PC-3 (cell line): ENCODE data around the gene MYH7. TPM values are rescaled to one million over a fixed set of nuclear protein-coding genes. Genes with fewer than 3 reads are reported as not detected.

Source experiments
- ATAC-seq: fragments of 200-7000 bp; cut with Tn5 transposase; 2 replicates; pipeline ENCODE4 v1.9.1; 2020; ENCODE audit warnings: mild to moderate bottlenecking, moderate library complexity
- BruUV-seq: library from RNA; stranded (reverse); fragments of 400-500 nt; replicated peaks from 2 replicates; lab custom pipeline; 2021; lab: Mats Ljungman, UMichigan
- CTCF ChIA-PET: fragments of 300-600 bp; sonication (Branson Sonifier 250); formaldehyde crosslinking; loops from one replicate; lab custom pipeline; 2022; ENCODE audit warnings: antibody characterized with exemption; lab: Charles Lee
- POLR2A ChIA-PET: fragments of 300-600 bp; sonication (Branson Sonifier 250); formaldehyde crosslinking; loops from one replicate; lab custom pipeline; 2022; ENCODE audit warnings: antibody characterized with exemption; ENCODE audit not compliant: unreplicated experiment; lab: Charles Lee
- DNase-seq: peaks from one replicate; pipeline ENCODE4 v3.0.0-alpha.2; 2015
- H2AFZ ChIP-seq: fragments of 300-600 bp; sonication (generic); 2 replicates; pipeline ENCODE4 v1.6.0; 2016; ENCODE audit warnings: antibody characterized with exemption, low read length
- H3F3A ChIP-seq: fragments of 300-600 bp; sonication (generic); one replicate; pipeline ENCODE4 v1.6.0; 2017; ENCODE audit warnings: antibody characterized with exemption, low read length, control low read depth, mild to moderate bottlenecking; ENCODE audit not compliant: unreplicated experiment
- H3K27ac ChIP-seq: fragments of 300-600 bp; sonication (generic); 2 replicates; pipeline ENCODE4 v1.5.1; 2016; ENCODE audit warnings: mild to moderate bottlenecking, low read length
- H3K27me3 ChIP-seq: fragments of 300-600 bp; sonication (generic); 2 replicates; pipeline ENCODE4 v1.6.1; 2016; ENCODE audit warnings: low read length, mixed read lengths
- H3K36me3 ChIP-seq: fragments of 300-600 bp; sonication (generic); 2 replicates; pipeline ENCODE4 v1.6.1; 2016; ENCODE audit warnings: low read depth, mixed run types, low read length, mixed read lengths
- H3K4me1 ChIP-seq: fragments of 300-600 bp; sonication (generic); 2 replicates; pipeline ENCODE4 v1.5.1; 2016; ENCODE audit warnings: low read length; ENCODE audit not compliant: insufficient read depth
- H3K4me2 ChIP-seq: fragments of 300-600 bp; sonication (generic); 2 replicates; pipeline ENCODE4 v1.6.0; 2016; ENCODE audit warnings: low read length
- H3K4me3 ChIP-seq: fragments of 300-600 bp; sonication (generic); 2 replicates; pipeline ENCODE4 v1.5.1; 2016; ENCODE audit warnings: mild to moderate bottlenecking, low read length, mixed read lengths
- H3K79me2 ChIP-seq: fragments of 300-600 bp; sonication (generic); 2 replicates; pipeline ENCODE4 v1.6.1; 2017; ENCODE audit warnings: low read length, mixed read lengths
- H3K9ac ChIP-seq: fragments of 300-600 bp; sonication (generic); 2 replicates; pipeline ENCODE4 v1.6.0; 2016; ENCODE audit warnings: mild to moderate bottlenecking, low read length
- H3K9me2 ChIP-seq: fragments of 300-600 bp; sonication (generic); replicated peaks from 2 replicates; pipeline ENCODE4 v1.6.1; 2016; ENCODE audit warnings: mixed run types, low read length, mixed read lengths
- H3K9me3 ChIP-seq: fragments of 300-600 bp; sonication (generic); 2 replicates; pipeline ENCODE4 v1.6.1; 2016; ENCODE audit warnings: low read length, mixed read lengths
- H4K20me1 ChIP-seq: fragments of 300-600 bp; sonication (generic); 2 replicates; pipeline ENCODE4 v1.6.1; 2016; ENCODE audit warnings: low read length, mixed read lengths
- CTCF ChIP-seq: fragments of 300-600 bp; sonication (generic); conservative IDR thresholded peaks from 2 replicates; pipeline ENCODE4 v1.5.1; 2017; ENCODE audit warnings: antibody characterized with exemption, low read depth, mild to moderate bottlenecking, low read length
- EZH2 ChIP-seq: fragments of 300-600 bp; sonication (generic); IDR thresholded peaks from one replicate; pipeline ENCODE4 v1.6.1; 2017; ENCODE audit warnings: antibody characterized with exemption, mild to moderate bottlenecking, low read length; ENCODE audit not compliant: unreplicated experiment
- EZH2phosphoT487 ChIP-seq: fragments of 300-600 bp; sonication (generic); IDR thresholded peaks from 2 replicates; pipeline ENCODE4 v1.6.1; 2018; ENCODE audit warnings: mild to moderate bottlenecking, antibody characterized with exemption, low read length, borderline replicate concordance
- intact Hi-C: fragments of 100-400 bp; cut with micrococcal nuclease; formaldehyde crosslinking; loops from 2 replicates; pipeline ENCODE4 v1.9.0; 2023
- total RNA-seq: library from RNA; depleted of rRNA; stranded (reverse); fragments of >200 nt; gene quantifications from 2 replicates; pipeline ENCODE4 v1.2.3, GENCODE V29; 2014

MYH7 gene
- total RNA-seq, 1 experiment from 2014 or later = not detected

- ChIA-PET CTCF (no interaction called here), POLR2A (no interaction called here)
- no peak overlapping the region for H2AFZ ChIP-seq
- TF ChIP-seq EZH2phosphoT487 (no peak), CTCF (no peak), EZH2 (no peak)
- H3K79me2 ChIP-seq = no peaks in the 10 kb centered on the region
- H3K4me1 ChIP-seq = no peaks in the 10 kb centered on the region
- ATAC-seq (no peak), DNase-seq (no peak)
- no peak overlapping the region for H3K4me2 ChIP-seq
- no peaks in the 10 kb centered on the region for H3K36me3 ChIP-seq
- BruUV-seq = no TSS peak
- no peak overlapping the region for H3K9ac ChIP-seq
- peaks cover 100% of the 10 kb centered on the region for H3K27me3 ChIP-seq
- no peaks in the 10 kb centered on the region for H4K20me1 ChIP-seq
- H3K4me3 ChIP-seq = no peak overlapping the region
- no peaks in the 10 kb centered on the region for H3K9me3 ChIP-seq
- no peaks in the 10 kb centered on the region for H3K9me2 ChIP-seq
- intact Hi-C loops = no loop called here
- no peak overlapping the region for H3K27ac ChIP-seq
- H3F3A ChIP-seq = no peaks in the 10 kb centered on the region
Measured at GRCh38 chr14:23437133-23438100, 2.0 kb upstream of the MYH7 start.

DNA sequence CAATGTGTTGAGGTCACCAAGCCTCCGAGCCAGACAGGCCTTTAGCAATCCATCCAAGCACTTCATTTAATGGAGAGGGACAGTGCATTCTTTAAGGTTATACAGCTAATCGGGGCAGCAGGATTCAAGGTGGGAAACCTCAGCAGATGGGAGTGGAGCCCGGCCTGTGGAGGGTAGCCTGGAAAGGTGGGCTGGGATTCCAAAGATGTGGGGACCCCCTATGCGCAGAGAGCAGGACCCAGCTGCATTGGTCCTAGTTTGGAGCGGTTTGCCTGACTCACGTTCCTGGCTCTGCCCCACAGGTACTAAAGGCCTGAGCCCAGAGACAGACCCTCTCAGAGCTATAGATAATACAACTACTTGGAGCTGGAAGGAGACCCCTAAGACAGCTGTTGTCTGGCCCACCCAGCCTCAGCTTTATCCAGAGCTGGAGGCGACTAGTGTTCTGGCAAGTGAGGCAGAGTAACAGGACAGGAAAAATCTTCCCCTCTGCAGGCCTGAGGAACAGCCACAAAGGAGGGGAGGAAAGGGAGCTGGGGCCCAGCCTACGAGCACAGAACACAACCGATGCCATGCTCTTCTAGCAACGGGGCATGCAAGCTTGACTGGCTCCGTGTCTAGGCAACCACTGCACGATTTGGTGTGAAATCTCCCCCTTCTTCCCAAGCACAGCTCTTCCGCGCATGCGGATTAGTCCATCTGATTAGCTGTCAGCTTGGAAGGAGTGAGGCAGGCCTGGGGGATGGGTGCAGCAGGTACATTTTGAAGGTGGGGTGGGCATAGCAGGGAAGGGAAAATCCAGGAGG lies 1.1 kb upstream of the MYH7 start:
- Histone ChIP-seq H3K9me3 (no peaks in the 10 kb centered on the region), H3K9me2 (no peaks in the 10 kb centered on the region), H3K79me2 (no peaks in the 10 kb centered on the region), H3K4me1 (no peaks in the 10 kb centered on the region), H2AFZ (no peak overlapping the region), H3K4me2 (no peak overlapping the region), H3K27ac (no peak overlapping the region), H3K36me3 (no peaks in the 10 kb centered on the region), H3F3A (no peaks in the 10 kb centered on the region), H3K9ac (no peak overlapping the region), H3K4me3 (no peak overlapping the region), H4K20me1 (no peaks in the 10 kb centered on the region), H3K27me3 (peaks cover 100% of the 10 kb centered on the region)
- DNase-seq = no peak
- no TSS peak for BruUV-seq
- no peak for ATAC-seq
- POLR2A ChIA-PET = no interaction called here
- intact Hi-C loops = no loop called here
- CTCF ChIA-PET = no interaction called here
- no peak for TF ChIP-seq EZH2
- no peak for TF ChIP-seq EZH2phosphoT487
- no peak for TF ChIP-seq CTCF
